ENCODE measurements around the gene WEE1.

The WEE1 gene

DNA sequence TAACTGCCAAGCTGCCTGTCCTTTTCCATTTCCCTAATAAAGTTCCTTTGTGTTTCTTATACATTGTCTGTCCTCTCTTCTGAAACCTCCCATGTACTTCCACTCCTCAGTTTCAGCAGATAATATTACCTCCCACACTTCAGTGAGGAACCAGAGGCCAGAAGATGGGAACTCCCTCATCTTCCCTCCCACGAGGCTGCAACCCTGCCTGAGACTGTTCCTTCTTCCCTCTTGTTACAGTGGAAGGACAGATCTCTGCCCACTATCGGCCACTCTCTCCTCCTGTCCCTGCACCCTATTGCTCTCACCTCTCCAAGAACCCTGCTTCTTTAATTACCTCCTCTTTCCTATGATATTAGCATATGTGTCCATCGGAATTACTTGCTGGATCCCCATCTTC lies 52.3 kb downstream of the WEE1 start:
- Histone ChIP-seq H3K4me3 (ENCODE audit: low read length in 2 of 2) (no peak overlapping the region), H3K27me3 (ENCODE audit: control insufficient read depth in 1 of 2, insufficient read depth in 2 of 2, low read length in 2 of 2) (no peaks in the 10 kb centered on the region), H3K4me1 (ENCODE audit: control insufficient read depth, insufficient read depth, low read length) (no peaks in the 10 kb centered on the region), H3K27ac (ENCODE audit: low read length) (no peak overlapping the region), H3K9me3 (ENCODE audit: control insufficient read depth in 2 of 2, low read length in 2 of 2) (no peaks in the 10 kb centered on the region), H3K9ac (ENCODE audit: low read length in 2 of 2) (no peak overlapping the region), H3K36me3 (ENCODE audit: control insufficient read depth in 2 of 2, insufficient read depth in 2 of 2, low read length in 2 of 2) (no peaks in the 10 kb centered on the region)

DNA sequence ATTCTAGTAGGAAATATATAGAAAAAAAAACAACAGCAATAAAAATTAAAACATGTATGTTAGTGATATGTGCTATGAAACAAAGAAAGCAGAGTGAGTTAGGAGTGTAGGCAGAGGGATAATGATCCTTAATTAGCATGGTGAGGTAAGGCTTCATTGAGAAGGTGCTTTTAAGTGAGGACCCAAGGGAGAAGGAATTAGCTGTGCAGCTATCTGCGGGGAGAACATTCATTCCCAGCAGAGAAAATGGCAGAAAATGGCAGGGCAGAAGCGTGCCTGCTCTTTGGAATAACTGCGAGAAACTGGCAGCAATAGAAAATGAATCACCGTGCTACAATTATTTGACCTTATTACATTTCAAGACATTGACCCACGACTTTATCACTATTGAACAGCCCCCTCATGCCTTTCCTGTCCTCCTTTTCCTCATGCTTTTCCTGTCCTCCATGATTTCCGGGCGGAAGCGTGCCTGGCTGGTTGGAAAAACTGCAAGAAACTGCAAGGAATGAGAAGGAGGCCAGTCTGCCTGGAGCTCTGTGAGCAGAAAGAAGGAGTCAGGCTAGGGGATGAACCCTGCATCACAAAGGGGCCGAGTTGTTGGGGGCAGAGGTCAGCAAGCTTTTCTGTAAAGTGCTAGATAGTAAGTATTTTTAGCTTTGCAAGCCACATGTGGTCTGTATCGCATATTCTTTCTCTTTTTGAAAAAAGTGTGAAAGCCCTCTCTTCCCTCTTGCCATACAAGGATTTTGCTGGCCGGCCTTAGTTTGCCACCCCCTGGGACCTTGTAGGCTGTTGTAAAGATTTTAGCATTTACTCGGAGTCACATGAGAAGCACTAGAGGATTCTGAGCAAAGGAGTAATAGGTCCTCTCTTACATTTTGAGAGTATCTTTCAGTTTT lies 53.3 kb downstream of the WEE1 start:
- H3K9me3 ChIP-seq (ENCODE audit: control insufficient read depth in 2 of 2, low read length in 2 of 2), result no peaks in the 10 kb centered on the region
- H3K4me1 ChIP-seq (ENCODE audit: control insufficient read depth, insufficient read depth, low read length), result no peaks in the 10 kb centered on the region
- no peak overlapping the region for H3K27ac ChIP-seq (ENCODE audit: low read length)
- H3K36me3 ChIP-seq (ENCODE audit: control insufficient read depth in 2 of 2, insufficient read depth in 2 of 2, low read length in 2 of 2), result no peaks in the 10 kb centered on the region
- H3K4me3 ChIP-seq (ENCODE audit: low read length in 2 of 2), result no peak overlapping the region
- H3K27me3 ChIP-seq (ENCODE audit: control insufficient read depth in 1 of 2, insufficient read depth in 2 of 2, low read length in 2 of 2), result no peaks in the 10 kb centered on the region
- H3K9ac ChIP-seq (ENCODE audit: low read length in 2 of 2), result no peak overlapping the region

DNA sequence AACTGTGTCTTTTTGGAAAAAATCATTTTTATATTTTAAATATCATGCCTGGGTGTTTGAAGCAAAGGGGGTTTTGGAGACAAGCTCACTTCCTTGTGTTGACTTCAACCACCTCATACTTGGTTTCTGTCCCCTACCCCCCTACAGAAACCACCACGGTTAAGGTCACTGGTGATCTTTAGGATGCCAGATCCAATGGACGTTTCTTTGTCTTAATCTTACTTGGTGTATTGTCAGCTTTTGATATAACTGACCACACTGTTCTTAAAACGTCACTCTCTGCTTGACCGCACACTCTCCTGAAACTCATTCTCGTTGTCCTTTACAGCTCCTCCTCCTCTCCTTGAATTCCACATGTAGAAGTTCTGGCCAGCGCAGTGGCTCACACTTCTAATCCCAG lies 55.6 kb downstream of the WEE1 start:
- Histone ChIP-seq H3K9ac (ENCODE audit: low read length in 2 of 2) (no peak overlapping the region), H3K36me3 (ENCODE audit: control insufficient read depth in 2 of 2, insufficient read depth in 2 of 2, low read length in 2 of 2) (no peaks in the 10 kb centered on the region), H3K4me1 (ENCODE audit: control insufficient read depth, insufficient read depth, low read length) (no peaks in the 10 kb centered on the region), H3K9me3 (ENCODE audit: control insufficient read depth in 2 of 2, low read length in 2 of 2) (no peaks in the 10 kb centered on the region), H3K4me3 (ENCODE audit: low read length in 2 of 2) (no peak overlapping the region), H3K27ac (ENCODE audit: low read length) (no peak overlapping the region), H3K27me3 (ENCODE audit: control insufficient read depth in 1 of 2, insufficient read depth in 2 of 2, low read length in 2 of 2) (no peaks in the 10 kb centered on the region)

- Histone ChIP-seq H3K9me3 (ENCODE audit: control insufficient read depth in 2 of 2, low read length in 2 of 2) (no peaks in the 10 kb centered on the region), H3K4me1 (ENCODE audit: control insufficient read depth, insufficient read depth, low read length) (no peaks in the 10 kb centered on the region), H3K4me3 (ENCODE audit: low read length in 2 of 2) (no peak overlapping the region), H3K27me3 (ENCODE audit: control insufficient read depth in 1 of 2, insufficient read depth in 2 of 2, low read length in 2 of 2) (no peaks in the 10 kb centered on the region), H3K27ac (ENCODE audit: low read length) (no peak overlapping the region), H3K9ac (ENCODE audit: low read length in 2 of 2) (no peak overlapping the region), H3K36me3 (ENCODE audit: control insufficient read depth in 2 of 2, insufficient read depth in 2 of 2, low read length in 2 of 2) (no peaks in the 10 kb centered on the region)
Observed at GRCh38 chr11:9633679-9634078, 60.2 kb downstream of the WEE1 start.

DNA sequence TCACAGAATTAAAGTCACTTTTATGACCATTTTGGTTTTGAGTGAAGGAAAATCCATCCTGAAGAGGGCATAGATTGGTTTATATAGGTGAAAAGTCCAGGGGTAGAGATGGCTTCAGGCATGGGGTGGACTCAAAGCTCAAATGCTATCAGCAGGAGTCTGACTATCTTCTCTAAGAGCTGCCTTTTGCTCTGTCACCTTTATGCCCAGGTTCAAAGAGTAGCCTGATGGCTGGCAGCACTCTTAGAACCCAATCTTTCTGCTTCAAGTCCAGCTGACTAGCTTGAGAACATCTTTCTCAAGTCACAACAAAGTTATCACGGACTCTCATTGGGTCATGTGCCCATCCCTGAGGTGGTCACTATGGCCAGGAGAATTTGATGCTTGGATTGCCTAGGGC lies 63.2 kb downstream of the WEE1 start:
- Histone ChIP-seq H3K4me3 (ENCODE audit: low read length in 2 of 2) (no peak overlapping the region), H3K9ac (ENCODE audit: low read length in 2 of 2) (no peak overlapping the region), H3K9me3 (ENCODE audit: control insufficient read depth in 2 of 2, low read length in 2 of 2) (no peaks in the 10 kb centered on the region), H3K27me3 (ENCODE audit: control insufficient read depth in 1 of 2, insufficient read depth in 2 of 2, low read length in 2 of 2) (no peaks in the 10 kb centered on the region), H3K36me3 (ENCODE audit: control insufficient read depth in 2 of 2, insufficient read depth in 2 of 2, low read length in 2 of 2) (no peaks in the 10 kb centered on the region), H3K4me1 (ENCODE audit: control insufficient read depth, insufficient read depth, low read length) (no peaks in the 10 kb centered on the region), H3K27ac (ENCODE audit: low read length) (no peak overlapping the region)

- Histone ChIP-seq H3K9me3 (ENCODE audit: control insufficient read depth in 2 of 2, low read length in 2 of 2) (no peaks in the 10 kb centered on the region), H3K4me3 (ENCODE audit: low read length in 2 of 2) (no peak overlapping the region), H3K9ac (ENCODE audit: low read length in 2 of 2) (no peak overlapping the region), H3K36me3 (ENCODE audit: control insufficient read depth in 2 of 2, insufficient read depth in 2 of 2, low read length in 2 of 2) (no peaks in the 10 kb centered on the region), H3K4me1 (ENCODE audit: control insufficient read depth, insufficient read depth, low read length) (no peaks in the 10 kb centered on the region), H3K27me3 (ENCODE audit: control insufficient read depth in 1 of 2, insufficient read depth in 2 of 2, low read length in 2 of 2) (no peaks in the 10 kb centered on the region), H3K27ac (ENCODE audit: low read length) (no peak overlapping the region)
Observed at GRCh38 chr11:9639099-9639498, 65.6 kb downstream of the WEE1 start.

All from stomach smooth muscle (tissue), 2 donors.